IPS DF 6.9 (cell line): ENCODE results near the gene GAL.
A peak's percentile ranks its signal among the peaks of the same experiment; 100 is the strongest.

ENCODE experiments used
- DNase-seq: peaks from one replicate; pipeline ENCODE4 v3.0.0-alpha.2; 2013; ENCODE audit warnings: low read depth, low spot score
- H3K27ac ChIP-seq: one replicate; pipeline ENCODE4 v1.5.1; 2013; ENCODE audit warnings: low read length, control low read depth
- H3K27me3 ChIP-seq: 2 replicates; pipeline ENCODE4 v1.6.1; 2013; ENCODE audit warnings: mild to moderate bottlenecking, low read length; ENCODE audit not compliant: control insufficient read depth, insufficient read depth
- H3K36me3 ChIP-seq: 2 replicates; pipeline ENCODE4 v1.6.1; 2013; ENCODE audit warnings: low read length; ENCODE audit not compliant: control insufficient read depth, insufficient read depth
- H3K4me1 ChIP-seq: 2 replicates; pipeline ENCODE4 v1.6.1; 2013; ENCODE audit warnings: low read length; ENCODE audit not compliant: control insufficient read depth, insufficient read depth
- H3K4me3 ChIP-seq: 2 replicates; pipeline ENCODE4 v1.5.1; 2013; ENCODE audit warnings: mild to moderate bottlenecking, low read length
- H3K9me3 ChIP-seq: 2 replicates; pipeline ENCODE4 v1.6.1; 2013; ENCODE audit warnings: low read length, inconsistent platforms; ENCODE audit not compliant: control insufficient read depth, insufficient read depth
- WGBS: extraction: QIAGEN DNeasy Blood & Tissue Kit; methylation state at CpG from one replicate; pipeline ENCODE4 v1.1.7; 2013; ENCODE audit warnings: mixed read lengths, missing lambda C conversion rate; ENCODE audit not compliant: insufficient read length, insufficient coverage; 5-methylcytosine and 5-hydroxymethylcytosine counted together

The GAL gene

DNA sequence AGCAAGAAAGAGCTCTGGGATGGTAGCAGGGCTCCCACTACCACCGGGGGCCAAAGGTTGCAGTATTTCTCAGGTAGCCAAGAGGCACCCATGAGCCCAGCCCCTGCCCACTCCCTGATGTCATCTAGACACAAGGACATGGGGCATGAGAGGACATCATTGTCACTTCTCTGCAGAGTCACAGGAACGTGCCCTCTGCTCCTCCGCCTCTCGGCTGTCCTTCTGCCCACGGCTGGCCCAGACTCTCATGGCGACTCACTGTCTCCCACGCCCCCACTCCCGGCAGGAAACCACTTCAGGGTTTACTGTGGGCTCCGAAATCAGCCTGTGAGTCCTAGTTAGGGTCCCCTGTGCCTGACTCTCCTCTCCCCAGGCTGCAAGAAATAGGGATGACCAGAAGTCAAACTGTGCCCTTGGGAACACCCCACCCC, 1.8 kb upstream of the GAL start:
- no peaks in the 10 kb centered on the region for H3K9me3 ChIP-seq
- no peak overlapping the region for H3K27ac ChIP-seq
- no peak overlapping the region for H3K4me3 ChIP-seq
- H3K27me3 ChIP-seq: peaks cover 5% of the 10 kb centered on the region; the same call in 1 of the 2 replicates
- no peak for DNase-seq
- peaks cover 11% of the 10 kb centered on the region for H3K4me1 ChIP-seq
- no CpG with 5 or more reads among the region's 9 CpGs for WGBS
- peaks cover 4% of the 10 kb centered on the region for H3K36me3 ChIP-seq

DNA sequence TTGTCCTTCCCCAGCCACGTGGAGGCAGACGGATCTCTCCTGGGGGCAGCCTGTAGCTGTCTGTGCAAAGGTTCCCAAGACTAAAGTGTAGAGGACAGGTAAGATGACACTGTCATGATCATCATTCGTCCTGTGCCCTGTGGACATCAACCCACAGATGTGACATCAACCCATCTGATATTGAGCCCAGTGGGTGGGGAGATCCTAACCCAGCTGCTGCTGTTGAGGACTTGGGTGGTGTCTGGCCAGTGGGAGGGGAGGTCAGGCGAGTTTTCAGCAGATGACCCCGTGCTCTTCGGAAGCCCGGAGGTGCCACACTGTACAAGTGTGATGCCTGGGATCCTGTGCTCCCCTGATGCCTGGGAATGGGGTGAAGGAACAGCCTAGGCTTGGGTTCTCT, 1.2 kb upstream of the GAL start:
- no peak overlapping the region for H3K27ac ChIP-seq
- peaks cover 11% of the 10 kb centered on the region for H3K4me1 ChIP-seq
- no CpG with 5 or more reads among the region's 7 CpGs for WGBS
- no peak overlapping the region for H3K4me3 ChIP-seq
- peaks cover 7% of the 10 kb centered on the region for H3K36me3 ChIP-seq
- no peak for DNase-seq
- peaks cover 5% of the 10 kb centered on the region; the same call in 1 of the 2 replicates for H3K27me3 ChIP-seq
- no peaks in the 10 kb centered on the region for H3K9me3 ChIP-seq

DNA sequence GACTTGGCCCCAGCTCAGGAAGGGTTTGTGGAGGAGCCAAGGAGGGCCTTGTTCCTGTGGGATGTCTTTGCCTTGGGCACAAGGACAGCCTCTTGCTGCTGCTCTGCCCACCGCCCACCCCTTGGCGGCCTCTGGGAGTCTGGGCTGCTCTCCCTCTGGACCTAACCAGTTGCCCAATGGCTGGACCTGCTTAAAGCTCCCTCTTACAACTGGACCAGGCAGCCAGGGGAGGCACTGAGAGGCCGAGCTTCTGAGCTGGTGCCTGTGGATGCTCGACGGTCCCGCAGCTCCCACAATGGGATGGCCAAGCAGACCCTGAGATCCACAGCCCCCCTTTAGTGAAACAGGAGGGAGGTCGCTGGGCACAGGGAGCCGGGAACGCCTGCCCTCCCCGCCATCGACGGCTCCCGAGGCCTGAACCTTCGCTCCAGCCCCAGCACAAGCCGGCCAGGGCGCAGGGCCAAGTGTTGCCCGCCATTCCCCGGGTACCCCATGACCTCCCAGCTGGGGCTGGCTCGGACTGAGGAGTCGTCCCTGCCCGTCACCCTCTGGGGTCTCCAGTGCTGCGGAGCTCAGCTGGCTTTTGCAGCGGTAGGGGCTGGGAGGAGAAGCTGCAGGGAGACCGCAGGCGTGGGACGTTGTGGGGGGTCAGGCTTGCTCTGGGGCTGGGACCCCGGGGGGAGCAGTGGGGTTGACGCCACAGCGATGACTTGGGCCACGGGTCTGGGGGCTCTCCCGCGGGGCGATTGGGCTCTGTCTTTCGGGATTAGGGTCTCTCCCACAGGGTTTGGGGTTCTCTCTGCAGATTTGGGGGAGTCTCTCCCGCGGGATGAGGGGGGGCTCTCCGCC, 584 bp upstream of the GAL start:
- DNase-seq: no peak
- Histone ChIP-seq H3K9me3 (no peaks in the 10 kb centered on the region), H3K4me1 (peaks cover 11% of the 10 kb centered on the region), H3K36me3 (peaks cover 7% of the 10 kb centered on the region), H3K27ac (no peak overlapping the region), H3K27me3 (peaks cover 5% of the 10 kb centered on the region; the same call in 1 of the 2 replicates), H3K4me3 (peak overlapping the region; percentile 61; the same call in 1 of the 2 replicates)
- no CpG with 5 or more reads among the region's 37 CpGs for WGBS

DNA sequence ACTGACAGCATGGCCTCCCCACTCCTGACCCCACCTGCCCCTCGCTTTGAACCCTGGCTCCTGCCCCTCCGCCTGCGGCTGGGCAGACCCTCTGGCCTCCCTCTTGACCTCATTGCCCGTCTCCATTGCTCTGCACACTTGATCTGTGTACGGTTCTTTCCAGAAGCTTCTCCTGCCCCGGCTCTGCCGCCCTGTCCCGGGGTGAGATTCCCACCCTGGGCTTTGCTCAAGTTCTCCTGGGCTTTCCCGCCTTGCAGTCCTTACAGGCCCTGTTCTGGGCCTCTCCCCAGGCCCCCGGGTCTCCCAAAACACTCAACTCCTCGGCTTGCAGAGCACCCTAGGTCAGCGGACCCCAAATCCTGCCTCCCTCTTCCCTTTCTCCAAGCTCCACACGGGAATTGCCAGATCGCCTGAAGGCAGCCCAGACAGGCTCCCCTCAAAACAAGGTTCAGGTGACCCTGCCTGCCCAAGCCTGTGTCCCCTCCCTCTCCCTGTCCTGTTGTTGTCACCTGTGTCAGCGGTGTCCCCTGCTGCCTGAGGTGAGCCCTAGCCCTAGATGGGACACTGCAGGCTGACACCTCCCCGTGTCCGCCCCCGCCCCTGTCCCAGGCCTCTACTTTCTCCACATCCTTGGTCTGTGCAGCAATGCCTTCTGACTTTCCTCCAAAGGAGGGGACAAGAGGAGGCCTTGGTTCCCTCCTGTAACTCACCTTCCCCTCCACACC, 1.5 kb downstream of the GAL start:
- peaks cover 5% of the 10 kb centered on the region; the same call in 1 of the 2 replicates for H3K27me3 ChIP-seq
- no peak overlapping the region for H3K27ac ChIP-seq
- H3K4me3 ChIP-seq: peak overlapping the region; percentile 61; the same call in 1 of the 2 replicates

DNA sequence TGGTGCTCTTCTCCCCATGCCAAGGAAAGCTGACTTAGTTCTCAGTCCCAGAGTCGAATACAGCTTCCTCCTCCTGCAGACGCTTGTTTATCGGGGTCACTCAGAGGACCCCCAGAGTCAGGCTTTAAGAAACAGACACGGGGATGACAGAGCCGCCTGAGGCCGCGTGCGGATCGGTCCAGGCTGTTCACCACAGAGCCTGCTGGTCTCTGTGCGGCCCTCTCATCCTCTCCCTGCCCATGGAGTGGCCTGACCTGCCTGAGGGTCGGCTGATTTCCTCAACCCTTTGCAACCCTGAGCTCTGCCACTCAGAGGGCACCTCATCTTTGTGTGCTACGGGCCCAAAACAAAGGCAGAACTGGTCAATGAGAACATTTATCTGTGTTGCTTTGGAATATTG, 2.1 kb downstream of the GAL start:
- no CpG with 5 or more reads among the region's 12 CpGs for WGBS
- Histone ChIP-seq H3K27me3 (peaks cover 5% of the 10 kb centered on the region; the same call in 1 of the 2 replicates), H3K36me3 (peaks cover 5% of the 10 kb centered on the region), H3K4me3 (no peak overlapping the region), H3K4me1 (peaks cover 14% of the 10 kb centered on the region), H3K9me3 (no peaks in the 10 kb centered on the region), H3K27ac (no peak overlapping the region)
- DNase-seq: no peak

More for the DNA sequence above, 1.5 kb downstream of the GAL start:
- peaks cover 14% of the 10 kb centered on the region for H3K4me1 ChIP-seq
- no peaks in the 10 kb centered on the region for H3K9me3 ChIP-seq
- H3K36me3 ChIP-seq: peaks cover 5% of the 10 kb centered on the region
- DNase-seq: no peak
- no CpG with 5 or more reads among the region's 18 CpGs for WGBS

DNA sequence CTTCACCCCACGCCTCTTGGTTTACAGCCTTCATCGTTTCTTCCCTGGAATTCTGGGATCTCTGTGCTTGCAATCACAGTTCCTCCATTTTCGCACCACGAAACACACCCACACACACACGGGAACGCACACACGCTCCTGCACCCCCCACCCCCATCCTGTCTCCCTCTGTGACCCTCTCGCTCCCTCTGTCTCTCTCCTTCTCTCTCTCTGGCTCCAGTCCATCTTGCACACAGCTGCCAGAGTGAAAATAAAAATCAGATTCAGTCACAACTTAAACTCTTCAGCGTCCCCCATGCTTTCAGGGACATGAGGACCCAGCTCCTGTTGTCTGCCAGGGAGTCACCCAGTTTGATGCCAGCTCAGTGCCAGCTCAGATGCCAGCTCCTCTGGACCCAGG, 3.0 kb downstream of the GAL start:
- Histone ChIP-seq H3K36me3 (peaks cover 5% of the 10 kb centered on the region), H3K9me3 (no peaks in the 10 kb centered on the region), H3K4me3 (no peak overlapping the region), H3K4me1 (peaks cover 14% of the 10 kb centered on the region), H3K27me3 (peaks cover 5% of the 10 kb centered on the region; the same call in 1 of the 2 replicates), H3K27ac (no peak overlapping the region)
- 100% methylated on average over 5 of the region's 9 CpGs for WGBS
- no peak for DNase-seq

DNA sequence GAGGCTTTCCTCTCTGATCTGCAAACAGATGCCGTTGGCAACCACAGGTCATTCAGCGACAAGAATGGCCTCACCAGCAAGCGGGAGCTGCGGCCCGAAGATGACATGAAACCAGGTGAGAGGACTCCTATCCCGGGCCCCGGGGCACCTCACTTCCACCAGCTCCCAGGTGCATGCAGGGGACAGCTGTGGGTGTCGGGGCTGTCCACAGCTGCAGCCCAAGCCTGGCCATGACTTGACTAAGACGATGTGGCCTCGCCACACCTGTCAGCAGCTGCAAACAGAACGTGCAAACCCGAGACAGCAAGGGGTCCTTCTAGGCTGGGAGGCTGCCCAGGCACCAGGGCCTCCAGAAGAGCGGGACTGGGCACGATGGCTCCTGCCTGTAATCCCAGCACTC, 3.6 kb downstream of the GAL start:
- WGBS: no CpG with 5 or more reads among the region's 14 CpGs
- H3K9me3 ChIP-seq: no peaks in the 10 kb centered on the region

DNA sequence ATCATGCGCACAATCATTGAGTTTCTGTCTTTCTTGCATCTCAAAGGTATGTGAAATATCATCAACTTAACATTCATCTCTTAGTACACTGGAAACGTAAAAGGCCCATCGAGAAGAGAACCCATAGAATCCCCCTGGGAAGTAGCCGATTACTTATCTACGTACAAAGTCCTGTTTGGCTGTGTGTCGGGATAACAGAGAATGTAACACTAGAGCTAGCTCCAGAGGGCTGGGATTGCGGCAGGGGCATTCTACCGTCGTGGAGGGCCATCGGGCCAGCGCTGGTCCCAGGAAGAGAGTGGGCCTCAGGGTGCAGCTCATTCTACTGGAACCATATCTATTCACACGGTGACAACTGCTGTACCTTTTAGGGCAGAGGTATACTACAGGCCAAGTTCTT, 4.5 kb downstream of the GAL start:
- DNase-seq: no peak
- H3K27ac ChIP-seq: no peak overlapping the region
- peaks cover 16% of the 10 kb centered on the region for H3K4me1 ChIP-seq
- H3K4me3 ChIP-seq: no peak overlapping the region
- H3K36me3 ChIP-seq: peaks cover 5% of the 10 kb centered on the region
- H3K9me3 ChIP-seq: no peaks in the 10 kb centered on the region
- H3K27me3 ChIP-seq: no peaks in the 10 kb centered on the region; the same call in 1 of the 2 replicates
- WGBS: no CpG with 5 or more reads among the region's 12 CpGs

More for the DNA sequence above, 3.6 kb downstream of the GAL start:
- no peak for DNase-seq
- Histone ChIP-seq H3K27ac (no peak overlapping the region), H3K4me3 (no peak overlapping the region), H3K4me1 (peaks cover 14% of the 10 kb centered on the region), H3K36me3 (peaks cover 5% of the 10 kb centered on the region), H3K27me3 (peaks cover 5% of the 10 kb centered on the region; the same call in 1 of the 2 replicates)

DNA sequence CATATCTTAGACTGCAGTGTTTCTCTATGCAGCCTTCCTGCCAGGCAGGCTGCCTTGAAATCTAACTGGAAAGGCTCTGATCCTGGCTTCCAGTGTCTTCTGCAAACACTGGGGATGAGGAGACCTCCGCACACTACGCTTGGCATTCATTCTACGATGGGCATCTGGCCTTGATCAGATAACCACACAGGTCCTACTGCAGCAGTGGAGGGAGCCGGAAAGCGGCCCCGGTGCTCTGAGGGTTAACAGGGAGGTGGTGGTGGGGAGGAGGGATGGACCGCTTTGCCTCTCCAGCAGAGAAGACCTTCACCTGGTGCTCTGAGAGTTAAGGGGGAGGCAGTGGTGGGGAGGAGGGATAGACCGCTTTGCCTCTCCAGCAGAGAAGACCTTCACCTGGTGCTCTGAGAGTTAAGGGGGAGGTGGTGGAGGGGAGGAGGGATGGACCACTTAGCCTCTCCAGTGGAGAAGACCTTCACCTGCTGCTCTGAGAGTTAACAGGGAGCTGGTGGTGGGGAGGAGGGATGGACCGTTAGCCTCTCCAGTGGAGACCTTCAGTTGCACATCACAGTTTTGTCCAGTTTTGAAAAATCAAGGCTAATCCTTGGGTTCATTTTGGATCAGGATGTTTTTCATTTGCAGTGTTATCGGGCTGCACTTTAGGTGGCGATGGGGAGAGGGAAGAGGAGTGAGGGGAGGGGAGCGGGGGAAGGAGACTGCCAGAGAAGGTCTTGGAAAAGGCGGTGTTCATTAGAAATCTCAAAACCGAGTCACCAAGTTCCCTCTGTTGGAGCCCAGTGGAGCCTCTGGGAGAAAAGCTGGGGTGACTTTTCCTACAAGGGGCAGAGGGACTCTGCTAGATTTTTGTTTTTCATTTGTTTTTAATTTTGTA, 5.6 kb downstream of the GAL start:
- Histone ChIP-seq H3K27me3 (no peaks in the 10 kb centered on the region; the same call in 1 of the 2 replicates), H3K4me3 (no peak overlapping the region), H3K27ac (no peak overlapping the region), H3K36me3 (peaks cover 5% of the 10 kb centered on the region), H3K4me1 (peaks cover 15% of the 10 kb centered on the region), H3K9me3 (no peaks in the 10 kb centered on the region)
- no peak for DNase-seq
- WGBS: no CpG with 5 or more reads among the region's 14 CpGs
